ENCODE results near the gene HACD2.
"Not testable (repeated sequence)": the region's sequence is repeated elsewhere in the genome, so short reads cannot be mapped to it uniquely, and the experiment has no call there.

HACD2 gene

GRCh38 chr3:123611082-123611481 lies 26.2 kb upstream of the HACD2 start:
- no peak for DNase-seq

DNA sequence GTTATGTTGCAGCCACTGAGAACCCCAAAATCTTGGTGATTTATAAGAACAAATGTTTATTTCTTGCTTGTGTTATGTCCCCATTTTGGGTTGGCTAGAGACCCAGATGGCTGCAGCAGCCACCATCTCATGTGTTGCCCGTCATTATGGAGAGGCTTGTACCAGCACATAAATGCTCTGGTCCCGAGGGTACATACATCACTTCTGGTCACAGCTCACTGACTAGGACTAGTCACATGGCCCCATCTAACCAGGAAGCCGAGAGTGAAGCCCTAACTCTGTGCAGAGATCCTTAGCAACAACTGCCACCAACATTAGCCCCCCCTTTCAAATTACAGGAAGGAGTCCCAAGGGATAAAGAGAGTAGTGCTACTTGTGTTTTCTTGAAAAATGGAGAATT lies 25.5 kb upstream of the HACD2 start:
- no peak for DNase-seq

DNA sequence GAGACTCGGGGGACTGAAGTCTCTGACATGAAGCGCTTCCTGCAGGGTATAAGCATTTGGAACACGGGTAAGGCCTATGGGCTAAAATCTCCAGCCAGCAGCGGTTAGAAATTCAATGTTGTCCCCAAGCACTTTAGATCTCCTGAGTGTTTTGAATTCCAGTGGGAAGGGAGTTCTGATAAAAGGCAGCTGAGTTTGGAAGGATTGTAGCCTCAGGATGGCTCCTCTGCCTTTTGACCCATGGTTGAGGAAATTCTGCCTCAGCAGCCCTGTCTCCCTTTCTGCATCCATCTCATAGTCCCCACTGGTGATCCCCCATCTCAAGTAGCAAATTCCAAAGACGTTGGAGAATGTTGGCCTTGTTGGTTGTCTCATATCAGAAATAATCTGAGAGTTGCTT lies 24.2 kb upstream of the HACD2 start:
- no peak for DNase-seq

- DNase-seq: no peak
These were observed 23.5 kb upstream of the HACD2 start for GRCh38 chr3:123608263-123608937.

DNA sequence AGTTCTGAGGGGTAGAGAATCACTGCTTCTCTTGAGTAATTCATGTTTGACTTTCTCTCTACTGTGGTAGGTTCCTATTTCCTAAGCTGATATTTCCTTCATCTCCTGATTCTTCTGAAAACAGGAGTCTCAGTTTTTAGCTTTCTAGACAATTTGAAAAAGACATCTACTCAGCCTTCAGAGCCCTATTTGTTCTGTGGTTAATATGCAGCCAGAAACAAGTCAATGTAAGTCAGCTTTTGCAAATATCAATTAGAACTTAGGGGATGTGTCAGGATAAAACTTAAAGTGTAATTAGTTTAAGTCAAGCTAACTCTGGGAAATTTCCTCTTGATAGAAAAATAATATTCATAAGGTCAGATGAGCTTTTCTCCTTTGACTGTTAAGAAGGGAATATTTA lies 21.7 kb upstream of the HACD2 start:
- DNase-seq: no peak

DNA sequence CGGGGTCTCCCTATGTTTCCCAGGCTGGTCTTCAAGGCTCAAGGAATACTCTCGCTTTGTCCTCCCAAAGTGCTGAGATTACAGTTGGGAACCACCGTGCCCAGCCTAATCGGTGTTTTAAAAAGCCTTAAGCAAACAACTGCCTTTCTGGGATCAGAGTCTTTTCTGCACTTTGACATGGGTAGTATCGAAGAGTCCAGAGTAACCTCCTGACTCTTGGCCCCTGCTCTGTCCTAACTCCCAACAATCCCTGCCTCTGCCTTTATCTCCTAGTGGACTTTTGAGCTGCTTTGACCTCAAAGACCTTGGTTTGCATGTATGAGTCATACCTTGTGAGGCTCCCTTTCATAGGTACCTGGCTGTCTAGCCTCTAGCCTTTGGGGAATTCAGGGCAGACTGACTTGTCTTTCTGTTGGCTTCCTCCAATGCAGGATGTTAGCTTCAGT lies 21.0 kb upstream of the HACD2 start:
- DNase-seq: no peak

- DNase-seq: not testable (repeated sequence)
These were observed 18.3 kb upstream of the HACD2 start for GRCh38 chr3:123603153-123603552.

GRCh38 chr3:123602325-123602724 lies 17.5 kb upstream of the HACD2 start:
- no peak for DNase-seq

DNA sequence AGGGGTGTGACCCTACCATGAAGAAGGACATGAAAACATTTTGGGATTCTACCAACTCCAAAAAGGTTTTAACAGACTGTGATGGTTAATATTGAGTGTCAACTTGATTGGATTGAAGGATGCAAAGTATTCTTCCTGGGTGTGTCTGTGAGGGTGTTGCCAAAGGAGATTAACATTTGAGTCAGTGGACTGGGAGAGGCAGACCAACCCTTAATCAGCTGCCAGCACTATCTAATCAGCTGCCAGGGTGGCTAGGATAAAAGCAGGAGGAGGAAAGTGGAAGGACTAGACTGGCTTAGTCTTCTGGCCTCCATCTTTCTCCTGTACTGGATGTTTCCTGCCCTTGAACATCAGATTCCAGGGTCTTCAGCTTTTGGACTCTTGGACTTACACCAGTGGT lies 16.0 kb upstream of the HACD2 start:
- not testable (repeated sequence) for DNase-seq

GRCh38 chr3:123597561-123597960 lies 12.7 kb upstream of the HACD2 start:
- DNase-seq: no peak

GRCh38 chr3:123595396-123596180 lies 10.7 kb upstream of the HACD2 start:
- DNase-seq: no peak

- no peak for DNase-seq
These were observed 8.5 kb upstream of the HACD2 start for GRCh38 chr3:123593381-123593780.

DNA sequence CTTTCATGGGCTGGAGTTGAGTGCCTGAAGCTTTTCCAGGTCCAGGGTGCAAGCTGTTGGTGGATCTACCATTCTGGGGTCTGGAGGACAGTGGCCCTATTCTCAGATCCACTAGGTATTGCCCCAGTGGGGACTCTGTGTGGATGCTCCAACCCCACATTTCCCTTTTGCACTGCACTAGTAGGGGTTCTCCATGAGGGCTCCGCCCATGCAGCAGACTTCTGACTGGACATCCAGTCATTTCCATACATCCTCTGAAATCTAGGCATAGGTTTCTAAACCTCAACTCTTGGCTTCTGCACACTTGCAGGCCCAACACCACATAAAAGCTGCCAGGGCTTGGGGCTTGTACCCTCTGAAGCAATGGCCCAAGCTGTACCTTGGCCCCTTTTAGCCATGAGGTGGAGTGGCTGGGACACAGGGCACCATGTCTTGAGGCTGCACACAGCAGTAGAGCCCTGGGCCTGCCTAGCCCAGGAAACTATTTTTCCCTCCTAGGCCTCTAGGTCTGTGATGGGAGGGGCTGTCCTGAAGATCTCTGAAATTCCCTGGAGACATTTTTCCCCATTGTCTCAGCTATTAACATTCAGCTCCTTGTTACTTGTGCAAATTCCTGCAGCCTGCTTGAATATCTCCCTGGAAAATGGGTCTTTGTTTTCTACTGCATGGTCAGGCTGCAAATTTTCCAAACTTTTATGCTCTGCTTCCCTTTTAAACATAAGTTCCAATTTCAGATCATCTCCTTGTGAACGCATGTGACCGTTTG lies 6.0 kb upstream of the HACD2 start:
- no peak for DNase-seq

- no peak for DNase-seq
These were observed 2.5 kb upstream of the HACD2 start for GRCh38 chr3:123587401-123587800.

GRCh38 chr3:123586968-123587367 lies 2.1 kb upstream of the HACD2 start:
- no peak for DNase-seq

- DNase-seq: no peak
These were observed 1.3 kb upstream of the HACD2 start for GRCh38 chr3:123586131-123586530.

- DNase-seq: no peak
These were observed 417 bp downstream of the HACD2 start for GRCh38 chr3:123584284-123584987.

DNA sequence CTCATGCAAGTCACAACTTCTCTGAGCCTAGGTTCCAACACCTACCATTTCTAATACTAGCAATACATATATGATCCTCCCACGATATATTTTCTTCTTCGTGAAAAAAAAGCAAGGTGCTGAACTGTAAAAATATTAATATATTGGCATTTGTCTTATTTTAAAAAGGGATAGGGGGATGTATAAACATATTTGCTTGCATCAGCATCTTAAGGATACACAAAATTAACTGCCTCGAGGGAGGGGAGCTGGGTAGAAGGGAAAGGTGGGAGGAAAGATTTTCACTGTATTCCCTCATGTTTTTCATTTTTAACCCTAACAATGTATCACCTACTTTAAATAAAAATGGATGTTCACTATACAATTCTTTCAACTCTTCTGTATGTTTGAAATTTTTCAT lies 1.3 kb downstream of the HACD2 start:
- no peak for DNase-seq

DNA sequence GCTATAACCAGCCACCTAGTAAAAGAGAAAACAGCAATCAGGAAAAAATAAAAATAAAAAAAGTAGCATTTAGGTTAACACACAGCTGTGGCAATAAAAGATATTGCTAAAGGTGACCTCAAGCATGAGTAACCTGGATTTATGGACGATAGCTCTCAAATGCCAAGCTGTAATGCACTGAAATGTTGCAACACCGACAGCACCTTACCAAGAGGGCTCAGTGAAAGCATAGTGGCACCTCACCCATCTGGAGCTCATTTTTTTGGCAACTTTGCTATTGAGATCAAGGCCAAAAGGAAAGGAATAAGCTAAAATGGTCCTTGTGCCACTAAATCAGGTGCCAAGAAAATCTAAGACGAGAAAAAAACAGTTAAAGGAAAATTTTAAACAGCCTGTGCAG lies 2.5 kb downstream of the HACD2 start:
- no peak for DNase-seq

- DNase-seq: no peak
These were observed 8.7 kb downstream of the HACD2 start for GRCh38 chr3:123576122-123576521.

DNA sequence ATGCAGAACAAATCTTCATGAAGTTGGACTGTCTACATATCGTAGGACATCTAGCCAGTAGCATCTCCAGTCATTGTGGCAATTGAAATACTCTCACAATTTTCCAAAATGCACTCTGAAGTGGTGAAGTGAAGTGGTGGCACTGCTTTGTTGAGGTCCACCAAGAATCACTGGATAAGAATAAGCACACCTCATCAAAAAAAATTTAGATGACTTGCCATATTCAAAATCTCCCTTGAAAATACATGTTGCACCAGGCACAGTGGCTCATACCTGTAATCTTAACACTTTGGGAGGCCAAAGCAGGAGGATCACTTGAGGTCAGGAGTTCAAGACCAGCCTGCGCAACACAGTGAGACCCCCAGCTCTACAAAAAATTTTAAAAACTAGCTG lies 12.9 kb downstream of the HACD2 start:
- no peak for DNase-seq

- DNase-seq: no peak
These were observed 13.4 kb downstream of the HACD2 start for GRCh38 chr3:123571264-123571972.

GRCh38 chr3:123568875-123569274 lies 16.0 kb downstream of the HACD2 start:
- DNase-seq: no peak
